IMR-90 (cell line): Measurements from ENCODE around the gene DIP2C.

Experiments
- CEBPB ChIP-seq: IDR thresholded peaks from 2 replicates; pipeline ENCODE4 v1.6.1; 2012; ENCODE audit warnings: low read depth, low read length, improper control_type of control experiment
- CHD1 ChIP-seq: IDR thresholded peaks from 2 replicates; pipeline ENCODE4 v1.6.1; 2012; ENCODE audit warnings: low read depth, low read length, improper control_type of control experiment
- MAFK ChIP-seq: IDR thresholded peaks from 2 replicates; pipeline ENCODE4 v1.6.1; 2012; ENCODE audit warnings: low read depth, low read length, improper control_type of control experiment
- MAZ ChIP-seq: IDR thresholded peaks from 2 replicates; pipeline ENCODE4 v1.6.1; 2012; ENCODE audit warnings: low read depth, mild to moderate bottlenecking, low read length, improper control_type of control experiment, moderate library complexity, borderline replicate concordance
- MXI1 ChIP-seq: IDR thresholded peaks from 2 replicates; pipeline ENCODE4 v1.6.1; 2012; ENCODE audit warnings: low read depth, mild to moderate bottlenecking, low read length, moderate library complexity, borderline replicate concordance
- POLR2A ChIP-seq: IDR thresholded peaks from 2 replicates; pipeline ENCODE4 v1.6.1; 2012; ENCODE audit warnings: mild to moderate bottlenecking, low read depth, low read length
- RAD21 ChIP-seq: IDR thresholded peaks from 2 replicates; pipeline ENCODE4 v1.6.1; 2012; ENCODE audit warnings: low read length, improper control_type of control experiment
- RFX5 ChIP-seq: IDR thresholded peaks from 2 replicates; pipeline ENCODE4 v1.8.0; 2012; ENCODE audit warnings: low read depth, mild to moderate bottlenecking, low read length, moderate library complexity
- SMC3 ChIP-seq: fragments of 150-350 bp; IDR thresholded peaks from 2 replicates; pipeline ENCODE4 v1.6.1; 2016; ENCODE audit warnings: low read depth, mild to moderate bottlenecking, antibody characterized with exemption, low read length, moderate library complexity
- USF2 ChIP-seq: fragments of 150-350 bp; IDR thresholded peaks from 2 replicates; pipeline ENCODE4 v1.6.1; 2017; ENCODE audit warnings: mild to moderate bottlenecking, antibody characterized with exemption, low read length, low read depth
- TF ChIP-seq, protein P1 (sequence below): conservative IDR thresholded peaks from 2 replicates; pipeline ENCODE4 v1.5.1; 2012; ENCODE audit warnings: mild to moderate bottlenecking, low read depth, low read length, improper control_type of control experiment

DNA sequence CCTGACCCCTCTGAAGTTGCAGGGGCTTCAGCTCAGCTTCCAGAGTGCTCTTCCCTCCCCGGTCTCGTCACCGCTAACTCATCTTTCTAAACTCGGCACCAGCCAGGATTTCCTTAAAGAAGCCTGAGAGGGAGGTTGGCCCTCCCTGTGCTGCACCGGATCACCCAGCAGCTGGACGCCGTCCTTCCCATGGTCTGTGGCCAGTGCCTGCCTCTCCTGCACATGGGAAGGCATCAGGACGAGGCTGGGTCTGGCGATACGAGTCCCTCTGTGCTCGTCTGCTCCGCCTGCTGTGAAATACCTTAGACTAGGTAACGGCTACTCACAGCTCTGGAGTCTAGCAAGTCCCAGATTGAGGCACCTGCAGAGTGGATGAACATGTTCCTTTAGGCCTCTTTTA, 375.1 kb downstream of the DIP2C start:
- no peak for TF ChIP-seq USF2
- TF ChIP-seq, protein P1, sequence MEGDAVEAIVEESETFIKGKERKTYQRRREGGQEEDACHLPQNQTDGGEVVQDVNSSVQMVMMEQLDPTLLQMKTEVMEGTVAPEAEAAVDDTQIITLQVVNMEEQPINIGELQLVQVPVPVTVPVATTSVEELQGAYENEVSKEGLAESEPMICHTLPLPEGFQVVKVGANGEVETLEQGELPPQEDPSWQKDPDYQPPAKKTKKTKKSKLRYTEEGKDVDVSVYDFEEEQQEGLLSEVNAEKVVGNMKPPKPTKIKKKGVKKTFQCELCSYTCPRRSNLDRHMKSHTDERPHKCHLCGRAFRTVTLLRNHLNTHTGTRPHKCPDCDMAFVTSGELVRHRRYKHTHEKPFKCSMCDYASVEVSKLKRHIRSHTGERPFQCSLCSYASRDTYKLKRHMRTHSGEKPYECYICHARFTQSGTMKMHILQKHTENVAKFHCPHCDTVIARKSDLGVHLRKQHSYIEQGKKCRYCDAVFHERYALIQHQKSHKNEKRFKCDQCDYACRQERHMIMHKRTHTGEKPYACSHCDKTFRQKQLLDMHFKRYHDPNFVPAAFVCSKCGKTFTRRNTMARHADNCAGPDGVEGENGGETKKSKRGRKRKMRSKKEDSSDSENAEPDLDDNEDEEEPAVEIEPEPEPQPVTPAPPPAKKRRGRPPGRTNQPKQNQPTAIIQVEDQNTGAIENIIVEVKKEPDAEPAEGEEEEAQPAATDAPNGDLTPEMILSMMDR, result no peak
- no peak for TF ChIP-seq MXI1
- TF ChIP-seq POLR2A, result no peak
- no peak for TF ChIP-seq SMC3
- no peak for TF ChIP-seq RAD21
- TF ChIP-seq MAFK, result no peak
- TF ChIP-seq RFX5, result no peak
- no peak for TF ChIP-seq CHD1
- TF ChIP-seq MAZ, result no peak
- TF ChIP-seq CEBPB, result no peak
